Activated T-helper 2 cell treated with anti-CD3 and anti-CD28 coated beads, Interferon-gamma antibody, Interleukin-2, Interleukin-4, amounts not matched to agents 10 μg/mL and 5 μg/mL and 100 μg/mL, durations not matched to agents 14 hours and 24 hours and 36 hours (primary cell): ENCODE data around the gene LAMA4. TPM values are rescaled to one million over a fixed set of nuclear protein-coding genes. Genes with fewer than 3 reads are reported as not detected.

Source experiments
- DNase-seq: peaks from one replicate; pipeline ENCODE4 v3.0.0; 2021; ENCODE audit warnings: low spot score
- H3K27ac Mint-ChIP-seq: one replicate; pipeline ENCODE4 v1.8.0; 2021; ENCODE audit warnings: mixed read lengths
- H3K27me3 Mint-ChIP-seq: one replicate; pipeline ENCODE4 v1.8.0; 2021; ENCODE audit warnings: low read depth, mixed read lengths
- H3K36me3 Mint-ChIP-seq: one replicate; pipeline ENCODE4 v1.8.0; 2021; ENCODE audit warnings: low read depth, mixed read lengths
- H3K4me1 Mint-ChIP-seq: one replicate; pipeline ENCODE4 v1.8.0; 2021; ENCODE audit warnings: low read depth, mixed read lengths
- H3K4me3 Mint-ChIP-seq: one replicate; pipeline ENCODE4 v1.8.0; 2021; ENCODE audit warnings: low read depth, mild to moderate bottlenecking, moderate library complexity, mixed read lengths
- H3K9me3 Mint-ChIP-seq: one replicate; pipeline ENCODE4 v1.8.0; 2021; ENCODE audit warnings: mixed read lengths
- intact Hi-C: fragments of 100-400 bp; cut with micrococcal nuclease; formaldehyde crosslinking; loops from one replicate; pipeline ENCODE4 v1.15.1; 2023
- total RNA-seq: library from RNA; stranded (reverse); gene quantifications from 2 replicates; pipeline ENCODE4 v1.2.3, GENCODE V29; 2022

LAMA4 gene
- total RNA-seq, 1 donor from 2014 or later: not detected

- Mint-ChIP-seq H3K27me3 (peaks cover 71% of the 10 kb centered on the region), H3K36me3 (no peaks in the 10 kb centered on the region), H3K4me1 (peaks cover 22% of the 10 kb centered on the region), H3K27ac (no peak overlapping the region), H3K9me3 (no peaks in the 10 kb centered on the region), H3K4me3 (no peak overlapping the region)
- DNase-seq: no peak
- intact Hi-C loops: loop anchor here (1.0 to 5.0 kb wide), 3 partner anchors 50 to 1572 kb away; no protein-coding TSS in a partner anchor
Measured at GRCh38 chr6:112286500-112287144, 32.3 kb upstream of the LAMA4 start.

- peaks cover 22% of the 10 kb centered on the region for H3K4me1 Mint-ChIP-seq
- peak overlapping the region; percentile 29 for H3K27ac Mint-ChIP-seq
- DNase-seq: peak; percentile 73
- intact Hi-C loops: loop anchor here (1.0 to 5.0 kb wide), 3 partner anchors 50 to 1573 kb away; no protein-coding TSS in a partner anchor
- no peaks in the 10 kb centered on the region for H3K36me3 Mint-ChIP-seq
- H3K27me3 Mint-ChIP-seq: peaks cover 72% of the 10 kb centered on the region
- H3K9me3 Mint-ChIP-seq: no peaks in the 10 kb centered on the region
- H3K4me3 Mint-ChIP-seq: no peak overlapping the region
Measured at GRCh38 chr6:112286010-112286409, 31.6 kb upstream of the LAMA4 start.

- Mint-ChIP-seq H3K27me3 (peaks cover 72% of the 10 kb centered on the region), H3K4me3 (no peak overlapping the region), H3K4me1 (peaks cover 22% of the 10 kb centered on the region), H3K9me3 (no peaks in the 10 kb centered on the region), H3K36me3 (no peaks in the 10 kb centered on the region), H3K27ac (no peak overlapping the region)
- DNase-seq: no peak
- intact Hi-C loops: loop anchor here (5.0 kb wide), 1 partner anchor 1348 kb away; no protein-coding TSS in a partner anchor
Measured at GRCh38 chr6:112284603-112285002, 30.2 kb upstream of the LAMA4 start.

- peaks cover 74% of the 10 kb centered on the region for H3K27me3 Mint-ChIP-seq
- H3K27ac Mint-ChIP-seq: no peak overlapping the region
- intact Hi-C loops: no loop called here
- H3K4me3 Mint-ChIP-seq: no peak overlapping the region
- no peaks in the 10 kb centered on the region for H3K36me3 Mint-ChIP-seq
- H3K9me3 Mint-ChIP-seq: no peaks in the 10 kb centered on the region
- no peak for DNase-seq
- H3K4me1 Mint-ChIP-seq: peaks cover 22% of the 10 kb centered on the region
Measured at GRCh38 chr6:112283621-112284020, 29.3 kb upstream of the LAMA4 start.

- intact Hi-C loops: no loop called here
- Mint-ChIP-seq H3K27me3 (peaks cover 77% of the 10 kb centered on the region), H3K4me3 (no peak overlapping the region), H3K36me3 (no peaks in the 10 kb centered on the region), H3K4me1 (peaks cover 18% of the 10 kb centered on the region), H3K9me3 (no peaks in the 10 kb centered on the region), H3K27ac (no peak overlapping the region)
- no peak for DNase-seq
Measured at GRCh38 chr6:112281821-112282615, 27.7 kb upstream of the LAMA4 start.

- no peaks in the 10 kb centered on the region for H3K4me1 Mint-ChIP-seq
- intact Hi-C loops: no loop called here
- no peaks in the 10 kb centered on the region for H3K36me3 Mint-ChIP-seq
- DNase-seq: no peak
- H3K9me3 Mint-ChIP-seq: no peaks in the 10 kb centered on the region
- H3K27ac Mint-ChIP-seq: no peak overlapping the region
- no peak overlapping the region for H3K4me3 Mint-ChIP-seq
- peaks cover 82% of the 10 kb centered on the region for H3K27me3 Mint-ChIP-seq
Measured at GRCh38 chr6:112279031-112279935, 24.9 kb upstream of the LAMA4 start.

GRCh38 chr6:112275365-112275764, 21.0 kb upstream of the LAMA4 start:
- Mint-ChIP-seq H3K4me1 (no peaks in the 10 kb centered on the region), H3K27me3 (peaks cover 68% of the 10 kb centered on the region), H3K36me3 (no peaks in the 10 kb centered on the region), H3K9me3 (no peaks in the 10 kb centered on the region), H3K27ac (no peak overlapping the region), H3K4me3 (no peak overlapping the region)
- DNase-seq: no peak
- intact Hi-C loops: no loop called here

- H3K36me3 Mint-ChIP-seq: no peaks in the 10 kb centered on the region
- no peaks in the 10 kb centered on the region for H3K9me3 Mint-ChIP-seq
Measured at GRCh38 chr6:112274774-112275173, 20.4 kb upstream of the LAMA4 start.

GRCh38 chr6:112272799-112273198, 18.4 kb upstream of the LAMA4 start:
- Mint-ChIP-seq H3K27ac (no peak overlapping the region), H3K4me1 (no peaks in the 10 kb centered on the region), H3K9me3 (no peaks in the 10 kb centered on the region), H3K27me3 (peaks cover 59% of the 10 kb centered on the region), H3K4me3 (no peak overlapping the region), H3K36me3 (no peaks in the 10 kb centered on the region)
- DNase-seq: no peak
- intact Hi-C loops: no loop called here

More at GRCh38 chr6:112274774-112275173, 20.4 kb upstream of the LAMA4 start:
- no peak for DNase-seq
- peaks cover 66% of the 10 kb centered on the region for H3K27me3 Mint-ChIP-seq
- no peak overlapping the region for H3K27ac Mint-ChIP-seq
- no peak overlapping the region for H3K4me3 Mint-ChIP-seq
- intact Hi-C loops: no loop called here
- no peaks in the 10 kb centered on the region for H3K4me1 Mint-ChIP-seq

GRCh38 chr6:112270756-112271155, 16.4 kb upstream of the LAMA4 start:
- no peak for DNase-seq
- Mint-ChIP-seq H3K9me3 (no peaks in the 10 kb centered on the region), H3K27ac (no peak overlapping the region), H3K4me3 (no peak overlapping the region), H3K4me1 (no peaks in the 10 kb centered on the region), H3K27me3 (peaks cover 58% of the 10 kb centered on the region), H3K36me3 (no peaks in the 10 kb centered on the region)
- intact Hi-C loops: no loop called here

GRCh38 chr6:112269979-112270566, 15.7 kb upstream of the LAMA4 start:
- H3K4me1 Mint-ChIP-seq: no peaks in the 10 kb centered on the region
- H3K4me3 Mint-ChIP-seq: no peak overlapping the region
- H3K9me3 Mint-ChIP-seq: no peaks in the 10 kb centered on the region
- H3K27me3 Mint-ChIP-seq: peaks cover 55% of the 10 kb centered on the region
- H3K27ac Mint-ChIP-seq: no peak overlapping the region
- no peak for DNase-seq
- intact Hi-C loops: no loop called here
- H3K36me3 Mint-ChIP-seq: no peaks in the 10 kb centered on the region

GRCh38 chr6:112269114-112269513, 14.7 kb upstream of the LAMA4 start:
- intact Hi-C loops: no loop called here
- H3K4me1 Mint-ChIP-seq: no peaks in the 10 kb centered on the region
- H3K4me3 Mint-ChIP-seq: no peak overlapping the region
- H3K27me3 Mint-ChIP-seq: peaks cover 58% of the 10 kb centered on the region
- no peaks in the 10 kb centered on the region for H3K36me3 Mint-ChIP-seq
- no peak overlapping the region for H3K27ac Mint-ChIP-seq
- H3K9me3 Mint-ChIP-seq: no peaks in the 10 kb centered on the region
- DNase-seq: no peak
